ENCODE results near the gene AVL9.
"Not testable (repeated sequence)": the region's sequence is repeated elsewhere in the genome, so short reads cannot be mapped to it uniquely, and the experiment has no call there.

Gene AVL9

GRCh38 chr7:32462451-32462850 is 32.8 kb upstream of the AVL9 start:
- TF ChIP-seq ZFX (IDR thresholded peaks at IDR 0.05; ENCODE audit: borderline replicate concordance): no peak
- TF ChIP-seq, protein P1, sequence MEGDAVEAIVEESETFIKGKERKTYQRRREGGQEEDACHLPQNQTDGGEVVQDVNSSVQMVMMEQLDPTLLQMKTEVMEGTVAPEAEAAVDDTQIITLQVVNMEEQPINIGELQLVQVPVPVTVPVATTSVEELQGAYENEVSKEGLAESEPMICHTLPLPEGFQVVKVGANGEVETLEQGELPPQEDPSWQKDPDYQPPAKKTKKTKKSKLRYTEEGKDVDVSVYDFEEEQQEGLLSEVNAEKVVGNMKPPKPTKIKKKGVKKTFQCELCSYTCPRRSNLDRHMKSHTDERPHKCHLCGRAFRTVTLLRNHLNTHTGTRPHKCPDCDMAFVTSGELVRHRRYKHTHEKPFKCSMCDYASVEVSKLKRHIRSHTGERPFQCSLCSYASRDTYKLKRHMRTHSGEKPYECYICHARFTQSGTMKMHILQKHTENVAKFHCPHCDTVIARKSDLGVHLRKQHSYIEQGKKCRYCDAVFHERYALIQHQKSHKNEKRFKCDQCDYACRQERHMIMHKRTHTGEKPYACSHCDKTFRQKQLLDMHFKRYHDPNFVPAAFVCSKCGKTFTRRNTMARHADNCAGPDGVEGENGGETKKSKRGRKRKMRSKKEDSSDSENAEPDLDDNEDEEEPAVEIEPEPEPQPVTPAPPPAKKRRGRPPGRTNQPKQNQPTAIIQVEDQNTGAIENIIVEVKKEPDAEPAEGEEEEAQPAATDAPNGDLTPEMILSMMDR (IDR thresholded peaks at IDR 0.05): no peak
- no peak overlapping the region for H3K27ac ChIP-seq

GRCh38 chr7:32462977-32463376 is 32.3 kb upstream of the AVL9 start:
- TF ChIP-seq, protein P1 (IDR thresholded peaks at IDR 0.05): no peak
- no peak for TF ChIP-seq ZFX (IDR thresholded peaks at IDR 0.05; ENCODE audit: borderline replicate concordance)
- no peak overlapping the region for H3K27ac ChIP-seq

GRCh38 chr7:32464641-32465416 is 30.5 kb upstream of the AVL9 start:
- not testable (repeated sequence) for H3K27ac ChIP-seq

GRCh38 chr7:32470004-32470403 is 25.3 kb upstream of the AVL9 start:
- not testable (repeated sequence) for H3K27ac ChIP-seq

GRCh38 chr7:32470871-32471270 is 24.4 kb upstream of the AVL9 start:
- H3K27ac ChIP-seq: no peak overlapping the region

DNA sequence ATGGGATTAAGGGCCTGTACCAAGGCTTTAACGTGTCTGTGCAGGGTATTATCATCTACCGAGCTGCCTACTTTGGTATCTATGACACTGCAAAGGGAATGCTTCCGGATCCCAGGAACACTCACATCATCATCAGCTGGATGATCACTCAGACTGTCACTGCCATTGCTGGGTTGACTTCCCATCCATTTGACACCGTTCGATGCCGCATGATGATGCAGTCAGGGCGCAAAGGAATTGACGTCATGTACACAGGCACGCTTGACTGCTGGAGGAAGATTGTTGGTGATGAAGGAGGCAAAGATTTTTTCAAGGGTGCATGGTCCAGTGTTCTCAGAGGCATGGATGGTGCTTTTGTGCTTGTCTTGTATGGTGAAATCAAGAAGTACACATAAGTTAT is 23.3 kb upstream of the AVL9 start:
- no peak overlapping the region for H3K27ac ChIP-seq
- TF ChIP-seq, protein P1 (IDR thresholded peaks at IDR 0.05): no peak
- no peak for TF ChIP-seq ZFX (IDR thresholded peaks at IDR 0.05; ENCODE audit: borderline replicate concordance)

More at GRCh38 chr7:32470871-32471270, 24.4 kb upstream of the AVL9 start:
- TF ChIP-seq, protein P1 (IDR thresholded peaks at IDR 0.05): no peak
- no peak for TF ChIP-seq ZFX (IDR thresholded peaks at IDR 0.05; ENCODE audit: borderline replicate concordance)

GRCh38 chr7:32474008-32474407 is 21.3 kb upstream of the AVL9 start:
- H3K27ac ChIP-seq: no peak overlapping the region
- TF ChIP-seq, protein P1 (IDR thresholded peaks at IDR 0.05): no peak
- TF ChIP-seq ZFX (IDR thresholded peaks at IDR 0.05; ENCODE audit: borderline replicate concordance): no peak

- TF ChIP-seq, protein P1 (IDR thresholded peaks at IDR 0.05): no peak
Observed at GRCh38 chr7:32476816-32477648, 18.3 kb upstream of the AVL9 start.

More at GRCh38 chr7:32476816-32477648, 18.3 kb upstream of the AVL9 start:
- no peak overlapping the region for H3K27ac ChIP-seq

Data from 22Rv1 (cell line).